HCT116 (cell line): Measurements from ENCODE around the gene TOP1. TPM values are rescaled to one million over a fixed set of nuclear protein-coding genes. Genes with fewer than 3 reads are reported as not detected.

Experiments used
- ATAC-seq: fragments of 200-7000 bp; cut with Tn5 transposase; 2 replicates; pipeline ENCODE4 v1.9.1; 2020; ENCODE audit warnings: mild to moderate bottlenecking, moderate library complexity
- BruUV-seq: library from RNA; stranded (reverse); fragments of 400-500 nt; replicated peaks from 2 replicates; lab custom pipeline; 2021; lab: Mats Ljungman, UMichigan
- CTCF ChIA-PET: fragments of 300-600 bp; sonication (Branson Sonifier 250); formaldehyde crosslinking; loops from one replicate; lab custom pipeline; 2021; ENCODE audit warnings: antibody characterized with exemption; lab: Charles Lee
- POLR2A ChIA-PET: fragments of 300-600, 350-600 bp; sonication (Branson Sonifier 250); formaldehyde crosslinking; loops from one replicate; lab custom pipeline; 2021; ENCODE audit warnings: antibody characterized with exemption; lab: Charles Lee
- RAD21 ChIA-PET, 2 experiments: fragments of 300-600 bp; sonication (Branson Sonifier 250); formaldehyde crosslinking; loops; one replicate each; lab custom pipeline; 2023; ENCODE audit warnings: low total read pairs in 2 of 2; ENCODE audit not compliant: uncharacterized antibody in 2 of 2, unreplicated experiment in 2 of 2, low non-redundant PET in 1 of 2; lab: Charles Lee
- DNase-seq: peaks from one replicate; pipeline ENCODE4 v3.0.0-alpha.2; 2010; ENCODE audit warnings: low read depth, low spot score
- H2AFZ ChIP-seq: fragments of 200-600 bp; shearing (Covaris generic), sonication (generic); 2 replicates; pipeline ENCODE4 v1.6.1; 2017; ENCODE audit warnings: low read depth, mixed run types, mixed read lengths, antibody characterized with exemption, low read length; ENCODE audit not compliant: poor library complexity, severe bottlenecking
- H3K27ac ChIP-seq: 2 replicates; pipeline ENCODE4 v1.5.1; 2012; ENCODE audit warnings: low read depth, low read length
- H3K27me3 ChIP-seq: fragments of 200-600 bp; sonication (generic); 2 replicates; pipeline ENCODE4 v1.6.1; 2016; ENCODE audit warnings: mixed run types, low read length, mixed read lengths; ENCODE audit not compliant: insufficient read depth
- H3K36me3 ChIP-seq, 2 experiments: fragments of 200-500 bp in 1 of 2; fragments of 200-600 bp in 1 of 2; sonication (Bioruptor generic) in 1 of 2; sonication (generic) in 1 of 2; 2 replicates each; pipeline versions ENCODE4 v1.5.1 to v1.6.1; 2014 to 2016; ENCODE audit warnings: low read length in 2 of 2, inconsistent platforms in 1 of 2, mixed read lengths in 1 of 2, mixed run types in 1 of 2; ENCODE audit not compliant: insufficient read depth in 2 of 2, control insufficient read depth in 1 of 2
- H3K4me1 ChIP-seq, 2 experiments: fragments of 200-600 bp in 1 of 2; sonication (generic) in 1 of 2; 2 replicates each; pipeline versions ENCODE4 v1.5.1 to v1.6.1; 2012 to 2017; ENCODE audit warnings: low read length in 2 of 2, inconsistent platforms in 1 of 2, mild to moderate bottlenecking in 1 of 2, mixed read lengths in 1 of 2, mixed run types in 1 of 2, moderate library complexity in 1 of 2; ENCODE audit not compliant: insufficient read depth in 2 of 2, control insufficient read depth in 1 of 2
- H3K4me2 ChIP-seq: fragments of 200-600 bp; sonication (generic); 2 replicates; pipeline ENCODE4 v1.6.1; 2017; ENCODE audit warnings: mixed run types, low read length, mixed read lengths
- H3K4me3 ChIP-seq, 2 experiments: fragments of 200-600 bp in 1 of 2; sonication (generic) in 1 of 2; replicated peaks in 1 of 2; 2 replicates each; pipeline ENCODE4 v1.5.1; 2011 to 2016; ENCODE audit warnings: low read length in 2 of 2, control low read depth in 1 of 2, low read depth in 1 of 2, mild to moderate bottlenecking in 1 of 2, mixed read lengths in 1 of 2, mixed run types in 1 of 2
- H3K79me2 ChIP-seq: fragments of 200-600 bp; sonication (generic); 2 replicates; pipeline ENCODE4 v1.6.1; 2017; ENCODE audit warnings: mild to moderate bottlenecking, mixed run types, low read length, moderate library complexity, mixed read lengths; ENCODE audit not compliant: insufficient read depth
- H3K9ac ChIP-seq: fragments of 200-600 bp; sonication (generic); 2 replicates; pipeline ENCODE4 v1.6.1; 2016; ENCODE audit warnings: low read length, mixed read lengths
- H3K9me2 ChIP-seq: fragments of 200-600 bp; sonication (generic), shearing (Covaris generic); 2 replicates; pipeline ENCODE4 v1.6.1; 2017; ENCODE audit warnings: mixed run types, mild to moderate bottlenecking, moderate library complexity; ENCODE audit not compliant: insufficient read depth
- H3K9me3 ChIP-seq, 2 experiments: fragments of 200-500 bp in 1 of 2; fragments of 200-600 bp in 1 of 2; sonication (Bioruptor generic) in 1 of 2; sonication (generic) in 1 of 2; 2 replicates each; pipeline ENCODE4 v1.6.1; 2014 to 2017; ENCODE audit warnings: low read length in 2 of 2, mixed read lengths in 2 of 2, inconsistent platforms in 1 of 2, low read depth in 1 of 2, mild to moderate bottlenecking in 1 of 2, mixed run types in 1 of 2, moderate library complexity in 1 of 2; ENCODE audit not compliant: control insufficient read depth in 1 of 2, insufficient read depth in 1 of 2
- H4K20me1 ChIP-seq: fragments of 200-600 bp; sonication (generic), shearing (Covaris generic); 2 replicates; pipeline ENCODE4 v1.6.1; 2017; ENCODE audit warnings: mixed run types, mild to moderate bottlenecking, moderate library complexity; ENCODE audit not compliant: insufficient read depth
- CBX3 ChIP-seq: IDR thresholded peaks from 2 replicates; pipeline ENCODE4 v1.6.1; 2012; ENCODE audit warnings: low read depth
- CEBPB ChIP-seq: IDR thresholded peaks from 2 replicates; pipeline ENCODE4 v1.6.1; 2012; ENCODE audit warnings: low read depth
- EGR1 ChIP-seq: IDR thresholded peaks from 2 replicates; pipeline ENCODE4 v1.6.1; 2012; ENCODE audit warnings: low read depth
- EZH2 ChIP-seq: fragments of 200-600 bp; sonication (generic); IDR thresholded peaks from 2 replicates; pipeline ENCODE4 v1.6.1; 2017; ENCODE audit warnings: antibody characterized with exemption, mixed run types
- FOSL1 ChIP-seq: IDR thresholded peaks from 2 replicates; pipeline ENCODE4 v1.6.1; 2012; ENCODE audit warnings: low read depth
- JUND ChIP-seq: IDR thresholded peaks from 2 replicates; pipeline ENCODE4 v1.6.1; 2012
- YY1 ChIP-seq: IDR thresholded peaks from 2 replicates; pipeline ENCODE4 v1.6.1; 2011; ENCODE audit warnings: low read length, low read depth, moderate library complexity, mild to moderate bottlenecking; ENCODE audit not compliant: insufficient replicate concordance; ENCODE audit errors: extremely low read depth
- ZNF274 ChIP-seq: fragments of 200-500 bp; sonication (Bioruptor generic); IDR thresholded peaks from 2 replicates; pipeline ENCODE4 v1.6.1; 2014; ENCODE audit warnings: mild to moderate bottlenecking, low read depth, low read length, inconsistent platforms
- intact Hi-C: fragments of 100-400 bp; cut with micrococcal nuclease; formaldehyde crosslinking; loops from 2 replicates; pipeline ENCODE4 v1.10.0; 2022
- total RNA-seq: library from RNA; stranded (reverse); gene quantifications from one replicate; pipeline ENCODE4 v1.2.1, GENCODE V29; 2021; ENCODE audit not compliant: unreplicated experiment
- TF ChIP-seq, protein P1 (sequence below): IDR thresholded peaks from 2 replicates; pipeline ENCODE4 v1.6.1; 2012
- TF ChIP-seq, protein P2 (sequence below), 3 experiments: fragments of 200-600 bp in 1 of 3; sonication (generic) in 1 of 3; IDR thresholded peaks in 2 of 3; conservative IDR thresholded peaks in 1 of 3; 2 replicates each; pipeline ENCODE4 v1.5.1; 2012 to 2017; ENCODE audit warnings: low read depth in 2 of 3, low read length in 2 of 3, antibody characterized with exemption in 1 of 3, borderline replicate concordance in 1 of 3, control low read depth in 1 of 3, mild to moderate bottlenecking in 1 of 3, mixed read lengths in 1 of 3, mixed run types in 1 of 3, moderate library complexity in 1 of 3; ENCODE audit not compliant: insufficient read depth in 1 of 3

The TOP1 gene
- total RNA-seq, 1 experiment from 2014 or later: 190 TPM

DNA sequence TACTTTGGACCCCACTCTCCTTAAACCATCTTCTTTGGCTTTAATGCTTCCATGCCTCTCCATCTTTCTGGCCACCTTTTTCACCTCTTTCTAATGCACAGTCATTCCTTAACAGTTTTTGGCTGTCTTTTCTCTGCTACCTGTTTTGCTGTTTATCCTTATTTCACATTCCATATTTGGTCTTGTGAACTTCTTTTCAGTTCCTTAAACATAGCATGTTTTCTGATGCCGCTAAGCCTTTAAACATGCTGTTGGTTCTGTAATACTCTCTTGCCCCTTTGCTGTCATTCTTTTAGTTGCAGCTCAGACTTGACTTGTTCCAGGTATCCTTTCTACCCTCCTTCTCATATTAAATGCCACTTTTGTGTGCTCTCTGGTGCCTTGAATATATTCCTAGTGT is 35.8 kb downstream of the TOP1 start:
- Histone ChIP-seq H3K9me3 (no peaks in the 10 kb centered on the region), H3K36me3 (peaks cover 15 to 50% of the 10 kb centered on the region in 2 experiments), H3K9ac (no peak overlapping the region), H3K27ac (no peak overlapping the region)
- POLR2A ChIA-PET: no interaction called here
- TF ChIP-seq, protein P1, sequence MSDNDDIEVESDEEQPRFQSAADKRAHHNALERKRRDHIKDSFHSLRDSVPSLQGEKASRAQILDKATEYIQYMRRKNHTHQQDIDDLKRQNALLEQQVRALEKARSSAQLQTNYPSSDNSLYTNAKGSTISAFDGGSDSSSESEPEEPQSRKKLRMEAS: no peak
- no peak for TF ChIP-seq FOSL1
- TF ChIP-seq, protein P2, sequence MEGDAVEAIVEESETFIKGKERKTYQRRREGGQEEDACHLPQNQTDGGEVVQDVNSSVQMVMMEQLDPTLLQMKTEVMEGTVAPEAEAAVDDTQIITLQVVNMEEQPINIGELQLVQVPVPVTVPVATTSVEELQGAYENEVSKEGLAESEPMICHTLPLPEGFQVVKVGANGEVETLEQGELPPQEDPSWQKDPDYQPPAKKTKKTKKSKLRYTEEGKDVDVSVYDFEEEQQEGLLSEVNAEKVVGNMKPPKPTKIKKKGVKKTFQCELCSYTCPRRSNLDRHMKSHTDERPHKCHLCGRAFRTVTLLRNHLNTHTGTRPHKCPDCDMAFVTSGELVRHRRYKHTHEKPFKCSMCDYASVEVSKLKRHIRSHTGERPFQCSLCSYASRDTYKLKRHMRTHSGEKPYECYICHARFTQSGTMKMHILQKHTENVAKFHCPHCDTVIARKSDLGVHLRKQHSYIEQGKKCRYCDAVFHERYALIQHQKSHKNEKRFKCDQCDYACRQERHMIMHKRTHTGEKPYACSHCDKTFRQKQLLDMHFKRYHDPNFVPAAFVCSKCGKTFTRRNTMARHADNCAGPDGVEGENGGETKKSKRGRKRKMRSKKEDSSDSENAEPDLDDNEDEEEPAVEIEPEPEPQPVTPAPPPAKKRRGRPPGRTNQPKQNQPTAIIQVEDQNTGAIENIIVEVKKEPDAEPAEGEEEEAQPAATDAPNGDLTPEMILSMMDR (IDR thresholded peaks at IDR 0.05 in 2 of 3, conservative IDR thresholded peaks at IDR 0.05 in 1 of 3; ENCODE audit: borderline replicate concordance in 1 of 3, insufficient read depth in 1 of 3, low read depth in 2 of 3, low read length in 2 of 3): no peak
- TF ChIP-seq JUND: no peak
- TF ChIP-seq YY1: no peak
- TF ChIP-seq, all 23 proteins: peak for 0
- ATAC-seq: no peak
- no TSS peak for BruUV-seq
- H3K4me2 ChIP-seq: no peak overlapping the region
- H4K20me1 ChIP-seq: peaks cover 15% of the 10 kb centered on the region; the same call in 1 of the 2 replicates
- peaks cover 0 to 11% of the 10 kb centered on the region in 2 experiments; a peak in 1 of 4 replicates for H3K4me1 ChIP-seq
- CTCF ChIA-PET: no interaction called here
- H3K79me2 ChIP-seq: peaks cover 100% of the 10 kb centered on the region
- no peak overlapping the region for H2AFZ ChIP-seq
- no peaks in the 10 kb centered on the region for H3K27me3 ChIP-seq
- intact Hi-C loops: no loop called here
- RAD21 ChIA-PET: no interaction called here
- no peak overlapping the region for H3K4me3 ChIP-seq
- H3K9me2 ChIP-seq: no peaks in the 10 kb centered on the region
- DNase-seq: no peak

DNA sequence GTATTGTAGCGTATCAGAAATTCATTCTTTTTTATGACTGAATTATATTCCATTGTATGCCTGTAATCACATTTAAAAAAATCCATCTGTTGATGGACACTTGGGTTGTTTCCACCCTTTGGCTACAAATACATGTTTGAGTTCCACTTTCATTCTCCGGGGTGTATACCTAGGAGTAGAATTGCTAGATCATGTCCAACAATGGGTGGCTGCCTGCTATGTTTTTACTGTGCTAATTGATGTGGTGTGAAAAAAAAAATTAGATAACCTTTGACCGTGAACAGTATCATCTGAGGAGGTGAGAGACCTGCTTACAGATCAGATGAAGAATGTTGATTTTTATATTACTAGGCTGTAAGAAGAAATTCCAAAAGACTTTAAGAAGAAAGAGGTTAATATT is 37.1 kb downstream of the TOP1 start:
- Histone ChIP-seq H3K27me3 (no peaks in the 10 kb centered on the region), H3K9ac (no peak overlapping the region), H3K36me3 (peaks cover 15 to 41% of the 10 kb centered on the region in 2 experiments), H3K4me2 (no peak overlapping the region), H3K4me1 (peaks cover under 1 to 24% of the 10 kb centered on the region in 2 experiments), H3K9me2 (no peaks in the 10 kb centered on the region), H2AFZ (no peak overlapping the region)
- intact Hi-C loops: no loop called here
- POLR2A ChIA-PET: no interaction called here
- BruUV-seq: no TSS peak
- ATAC-seq: no peak
- CTCF ChIA-PET: no interaction called here
- TF ChIP-seq CEBPB: no peak
- TF ChIP-seq, protein P1: no peak
- TF ChIP-seq EZH2: no peak
- TF ChIP-seq EGR1: no peak
- TF ChIP-seq JUND: no peak
- no peak for TF ChIP-seq CBX3
- no peak for TF ChIP-seq ZNF274
- TF ChIP-seq, all 23 proteins: peak for 0
- peaks cover 100% of the 10 kb centered on the region for H3K79me2 ChIP-seq
- no peak overlapping the region for H3K27ac ChIP-seq
- no peaks in the 10 kb centered on the region for H3K9me3 ChIP-seq
- peaks cover 22% of the 10 kb centered on the region; the same call in 1 of the 2 replicates for H4K20me1 ChIP-seq
- no peak overlapping the region for H3K4me3 ChIP-seq
- no peak for DNase-seq
- RAD21 ChIA-PET: no interaction called here
